ENCODE results near the gene KLHL7. TPM values are rescaled to one million over a fixed set of nuclear protein-coding genes. Genes with fewer than 3 reads are reported as not detected.
"Not testable (repeated sequence)": the region's sequence is repeated elsewhere in the genome, so short reads cannot be mapped to it uniquely, and the experiment has no call there.

The KLHL7 gene
- polyA plus RNA-seq, 1 donor, result 28.6 TPM

- no peak overlapping the region for H3K4me3 ChIP-seq (ENCODE audit: low read length)
- no CpG with 5 or more reads among the region's 2 CpGs for WGBS (ENCODE audit: insufficient coverage, low lambda C conversion rate)
- peaks cover 31% of the 10 kb centered on the region for H3K36me3 ChIP-seq (ENCODE audit: control insufficient read depth, insufficient read depth, low read length)
- no peaks in the 10 kb centered on the region for H3K4me1 ChIP-seq (ENCODE audit: control insufficient read depth, insufficient read depth, low read length)
- H3K27me3 ChIP-seq (ENCODE audit: control insufficient read depth, insufficient read depth, low read length), result no peaks in the 10 kb centered on the region
- DNase-seq, result no peak
- no peak overlapping the region for H3K27ac ChIP-seq (ENCODE audit: low read length)
- no peaks in the 10 kb centered on the region for H3K9me3 ChIP-seq (ENCODE audit: control insufficient read depth, low read depth, low read length)
Measured at GRCh38 chr7:23191022-23191421, 85.4 kb downstream of the KLHL7 start.

- H3K36me3 ChIP-seq (ENCODE audit: control insufficient read depth, insufficient read depth, low read length), result peaks cover 21% of the 10 kb centered on the region
- H3K27ac ChIP-seq (ENCODE audit: low read length); H3K9me3 ChIP-seq (ENCODE audit: control insufficient read depth, low read depth, low read length); DNase-seq; H3K4me3 ChIP-seq (ENCODE audit: low read length); H3K27me3 ChIP-seq (ENCODE audit: control insufficient read depth, insufficient read depth, low read length); H3K4me1 ChIP-seq (ENCODE audit: control insufficient read depth, insufficient read depth, low read length): not testable (repeated sequence)
- no CpG with 5 or more reads among the region's 27 CpGs for WGBS (ENCODE audit: insufficient coverage, low lambda C conversion rate)
Measured at GRCh38 chr7:23193650-23194227, 88.2 kb downstream of the KLHL7 start.

DNA sequence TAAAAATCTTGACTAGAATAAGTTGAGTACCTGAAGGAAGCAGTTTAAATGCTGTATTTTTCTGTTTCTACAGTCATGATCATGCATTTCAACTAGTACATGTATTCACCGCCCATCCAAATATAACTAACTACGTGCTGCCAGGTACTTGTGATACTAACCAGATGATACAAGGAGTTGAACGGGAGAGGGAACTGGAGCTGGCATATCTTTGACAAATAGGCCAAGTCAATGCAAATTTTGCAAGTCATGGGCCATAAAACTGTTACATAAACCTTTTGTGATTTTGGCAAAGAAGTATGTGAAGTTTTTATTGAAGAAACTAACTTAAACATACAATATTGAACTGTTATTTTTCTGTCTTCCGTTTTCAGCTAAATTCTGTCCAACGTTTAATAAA lies 90.7 kb downstream of the KLHL7 start:
- Histone ChIP-seq H3K27me3 (ENCODE audit: control insufficient read depth, insufficient read depth, low read length) (no peaks in the 10 kb centered on the region), H3K9me3 (ENCODE audit: control insufficient read depth, low read depth, low read length) (no peaks in the 10 kb centered on the region), H3K4me1 (ENCODE audit: control insufficient read depth, insufficient read depth, low read length) (no peaks in the 10 kb centered on the region), H3K36me3 (ENCODE audit: control insufficient read depth, insufficient read depth, low read length) (peaks cover 27% of the 10 kb centered on the region), H3K4me3 (ENCODE audit: low read length) (no peak overlapping the region), H3K27ac (ENCODE audit: low read length) (no peak overlapping the region)
- WGBS (ENCODE audit: insufficient coverage, low lambda C conversion rate), result 79% methylated on average over 2 of the region's 5 CpGs
- DNase-seq, result no peak

- WGBS (ENCODE audit: insufficient coverage, low lambda C conversion rate), result no CpG with 5 or more reads among the region's 5 CpGs
- H3K4me3 ChIP-seq (ENCODE audit: low read length); H3K27me3 ChIP-seq (ENCODE audit: control insufficient read depth, insufficient read depth, low read length); H3K9me3 ChIP-seq (ENCODE audit: control insufficient read depth, low read depth, low read length); DNase-seq; H3K4me1 ChIP-seq (ENCODE audit: control insufficient read depth, insufficient read depth, low read length); H3K27ac ChIP-seq (ENCODE audit: low read length): not testable (repeated sequence)
- H3K36me3 ChIP-seq (ENCODE audit: control insufficient read depth, insufficient read depth, low read length), result peaks cover 25% of the 10 kb centered on the region
Measured at GRCh38 chr7:23197745-23198144, 92.2 kb downstream of the KLHL7 start.

DNA sequence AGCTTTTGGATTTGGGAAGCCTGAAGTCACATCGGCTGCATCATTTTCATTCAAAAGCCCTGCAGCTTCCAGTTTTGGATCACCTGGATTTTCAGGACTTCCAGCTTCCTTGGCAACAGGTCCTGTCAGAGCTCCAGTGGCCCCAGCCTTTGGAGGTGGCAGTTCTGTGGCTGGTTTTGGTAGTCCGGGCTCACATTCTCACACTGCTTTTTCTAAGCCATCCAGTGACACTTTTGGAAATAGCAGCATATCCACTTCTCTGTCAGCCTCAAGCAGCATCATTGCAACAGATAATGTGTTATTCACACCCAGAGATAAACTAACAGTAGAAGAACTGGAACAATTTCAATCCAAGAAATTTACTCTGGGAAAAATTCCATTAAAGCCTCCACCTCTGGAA lies 94.7 kb downstream of the KLHL7 start:
- H3K36me3 ChIP-seq (ENCODE audit: control insufficient read depth, insufficient read depth, low read length), result peaks cover 19% of the 10 kb centered on the region
- H3K27me3 ChIP-seq (ENCODE audit: control insufficient read depth, insufficient read depth, low read length), result no peaks in the 10 kb centered on the region
- no peaks in the 10 kb centered on the region for H3K9me3 ChIP-seq (ENCODE audit: control insufficient read depth, low read depth, low read length)
- no peaks in the 10 kb centered on the region for H3K4me1 ChIP-seq (ENCODE audit: control insufficient read depth, insufficient read depth, low read length)
- no peak overlapping the region for H3K4me3 ChIP-seq (ENCODE audit: low read length)
- H3K27ac ChIP-seq (ENCODE audit: low read length), result no peak overlapping the region
- no peak for DNase-seq
- whole genome bisulfite sequencing (ENCODE audit: insufficient coverage, low lambda C conversion rate), result no CpG with 5 or more reads among the region's 2 CpGs

- no peak for DNase-seq
- Histone ChIP-seq H3K4me3 (ENCODE audit: low read length) (no peak overlapping the region), H3K9me3 (ENCODE audit: control insufficient read depth, low read depth, low read length) (no peaks in the 10 kb centered on the region), H3K4me1 (ENCODE audit: control insufficient read depth, insufficient read depth, low read length) (peaks cover 5% of the 10 kb centered on the region), H3K27ac (ENCODE audit: low read length) (no peak overlapping the region), H3K36me3 (ENCODE audit: control insufficient read depth, insufficient read depth, low read length) (peaks cover 13% of the 10 kb centered on the region), H3K27me3 (ENCODE audit: control insufficient read depth, insufficient read depth, low read length) (peaks cover 2% of the 10 kb centered on the region)
- no CpG with 5 or more reads among the region's 1 CpG for WGBS (ENCODE audit: insufficient coverage, low lambda C conversion rate)
Measured at GRCh38 chr7:23204241-23204640, 98.7 kb downstream of the KLHL7 start.

GRCh38 chr7:23205577-23205908 lies 100.0 kb downstream of the KLHL7 start:
- Histone ChIP-seq H3K36me3 (ENCODE audit: control insufficient read depth, insufficient read depth, low read length) (peaks cover 2% of the 10 kb centered on the region), H3K27ac (ENCODE audit: low read length) (no peak overlapping the region), H3K9me3 (ENCODE audit: control insufficient read depth, low read depth, low read length) (no peaks in the 10 kb centered on the region), H3K4me1 (ENCODE audit: control insufficient read depth, insufficient read depth, low read length) (peaks cover 5% of the 10 kb centered on the region), H3K27me3 (ENCODE audit: control insufficient read depth, insufficient read depth, low read length) (peaks cover 2% of the 10 kb centered on the region), H3K4me3 (ENCODE audit: low read length) (peak overlapping the region; percentile 27)
- WGBS (ENCODE audit: insufficient coverage, low lambda C conversion rate), result 88% methylated on average over 1 of the region's 2 CpGs
- DNase-seq, result no peak

DNA sequence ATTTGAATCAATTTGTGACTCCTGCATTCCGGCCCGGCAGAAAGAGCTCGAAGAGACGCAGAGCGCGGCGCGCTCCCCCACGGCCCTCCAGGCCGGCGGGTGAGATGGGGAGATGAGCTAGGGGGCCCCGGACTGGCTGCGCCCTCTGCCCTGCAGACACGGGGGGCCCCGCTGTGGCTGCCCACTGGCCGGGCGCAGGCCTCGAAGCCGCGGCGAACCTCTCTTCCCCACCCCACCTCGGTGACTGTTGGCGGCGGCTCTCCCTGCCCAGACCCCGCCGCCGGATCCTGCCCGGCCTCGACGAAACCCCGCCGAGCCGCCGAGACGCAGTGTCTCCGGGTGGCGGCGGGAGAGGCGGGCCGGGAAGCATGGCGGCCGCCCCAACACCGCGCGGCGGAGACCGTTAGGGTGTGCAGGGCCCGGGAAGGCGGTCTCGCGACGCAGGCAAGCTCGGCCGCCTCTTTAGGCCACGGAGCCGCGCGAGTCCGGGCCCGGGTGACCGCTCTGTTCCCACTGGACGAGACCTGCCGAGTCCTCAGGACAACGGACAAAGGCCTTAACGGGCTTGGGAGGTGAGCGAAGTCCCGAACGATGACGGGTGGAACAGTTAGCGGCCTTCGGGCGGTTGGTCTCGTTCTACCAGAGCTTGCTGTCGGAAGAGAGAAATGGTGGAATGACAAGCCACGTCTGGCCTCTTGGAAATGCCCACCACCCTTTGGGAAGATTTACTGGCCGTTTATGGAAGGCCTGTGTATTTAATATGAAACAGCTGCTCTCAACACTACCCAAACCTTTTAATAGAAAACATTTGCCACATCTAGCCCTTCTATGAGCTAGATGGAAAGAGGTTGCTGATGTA lies 100.6 kb downstream of the KLHL7 start:
- WGBS (ENCODE audit: insufficient coverage, low lambda C conversion rate), result 40% methylated on average over 1 of the region's 76 CpGs
- DNase-seq, result peak in 1 of 2 donors; percentile 48
- H3K36me3 ChIP-seq (ENCODE audit: control insufficient read depth, insufficient read depth, low read length), result no peaks in the 10 kb centered on the region
- no peaks in the 10 kb centered on the region for H3K9me3 ChIP-seq (ENCODE audit: control insufficient read depth, low read depth, low read length)
- H3K4me3 ChIP-seq (ENCODE audit: low read length), result peak overlapping the region; percentile 27
- H3K27me3 ChIP-seq (ENCODE audit: control insufficient read depth, insufficient read depth, low read length), result peaks cover 2% of the 10 kb centered on the region
- peaks cover 5% of the 10 kb centered on the region for H3K4me1 ChIP-seq (ENCODE audit: control insufficient read depth, insufficient read depth, low read length)
- peak overlapping the region; percentile 37 for H3K27ac ChIP-seq (ENCODE audit: low read length)

- Histone ChIP-seq H3K4me3 (ENCODE audit: low read length) (no peak overlapping the region), H3K27ac (ENCODE audit: low read length) (no peak overlapping the region), H3K27me3 (ENCODE audit: control insufficient read depth, insufficient read depth, low read length) (peaks cover 2% of the 10 kb centered on the region), H3K36me3 (ENCODE audit: control insufficient read depth, insufficient read depth, low read length) (no peaks in the 10 kb centered on the region), H3K4me1 (ENCODE audit: control insufficient read depth, insufficient read depth, low read length) (peaks cover 10% of the 10 kb centered on the region), H3K9me3 (ENCODE audit: control insufficient read depth, low read depth, low read length) (no peaks in the 10 kb centered on the region)
- WGBS (ENCODE audit: insufficient coverage, low lambda C conversion rate), result no CpG with 5 or more reads among the region's 2 CpGs
- DNase-seq, result peak in 1 of 2 donors; percentile 19
Measured at GRCh38 chr7:23207021-23207420, 101.4 kb downstream of the KLHL7 start.

- no peak for DNase-seq
- Histone ChIP-seq H3K4me1 (ENCODE audit: control insufficient read depth, insufficient read depth, low read length) (peaks cover 11% of the 10 kb centered on the region), H3K9me3 (ENCODE audit: control insufficient read depth, low read depth, low read length) (no peaks in the 10 kb centered on the region), H3K4me3 (ENCODE audit: low read length) (no peak overlapping the region), H3K27me3 (ENCODE audit: control insufficient read depth, insufficient read depth, low read length) (peaks cover 2% of the 10 kb centered on the region), H3K27ac (ENCODE audit: low read length) (no peak overlapping the region), H3K36me3 (ENCODE audit: control insufficient read depth, insufficient read depth, low read length) (no peaks in the 10 kb centered on the region)
- 100% methylated on average over 1 of the region's 3 CpGs for WGBS (ENCODE audit: insufficient coverage, low lambda C conversion rate)
Measured at GRCh38 chr7:23207884-23208283, 102.3 kb downstream of the KLHL7 start.

DNA sequence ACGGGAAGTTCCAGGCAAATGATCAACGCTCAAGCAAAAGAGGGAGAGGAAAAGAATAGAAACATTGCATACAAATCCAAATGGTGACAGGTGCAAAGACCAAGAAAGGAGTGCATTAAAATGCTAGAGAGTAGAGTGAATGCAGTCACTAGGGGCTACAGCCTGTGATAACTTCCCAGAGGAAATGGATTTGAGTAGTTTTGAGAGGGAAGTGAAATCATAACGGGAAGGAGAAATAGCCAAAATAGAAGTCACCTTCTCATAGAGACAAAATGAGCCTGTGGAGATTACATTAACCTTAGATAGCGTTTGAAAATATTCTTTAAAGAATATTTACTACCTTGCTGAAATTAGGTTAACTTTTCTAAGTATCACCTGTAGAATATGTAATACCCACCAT lies 102.7 kb downstream of the KLHL7 start:
- WGBS (ENCODE audit: insufficient coverage, low lambda C conversion rate), result 84% methylated on average over 4 of the region's 4 CpGs
- no peaks in the 10 kb centered on the region for H3K9me3 ChIP-seq (ENCODE audit: control insufficient read depth, low read depth, low read length)
- H3K27ac ChIP-seq (ENCODE audit: low read length), result no peak overlapping the region
- no peak overlapping the region for H3K4me3 ChIP-seq (ENCODE audit: low read length)
- H3K4me1 ChIP-seq (ENCODE audit: control insufficient read depth, insufficient read depth, low read length), result peaks cover 11% of the 10 kb centered on the region
- no peaks in the 10 kb centered on the region for H3K36me3 ChIP-seq (ENCODE audit: control insufficient read depth, insufficient read depth, low read length)
- no peak for DNase-seq
- peaks cover 2% of the 10 kb centered on the region for H3K27me3 ChIP-seq (ENCODE audit: control insufficient read depth, insufficient read depth, low read length)
